SK-N-SH (cell line): ENCODE results near the gene ARGLU1. TPM values are rescaled to one million over a fixed set of nuclear protein-coding genes. Genes with fewer than 3 reads are reported as not detected.

ENCODE experiments used
- CTCF ChIA-PET: fragments of 300-600, 350-600 bp; formaldehyde crosslinking; extraction: SDS; loops from one replicate; lab custom pipeline; 2021; lab: Yijun Ruan, JAX
- POLR2A ChIA-PET: fragments of 350-600 bp; sonication (Branson Sonifier 250); formaldehyde crosslinking; extraction: SDS; loops from one replicate; lab custom pipeline; 2020; ENCODE audit warnings: antibody characterized with exemption, inconsistent platforms; lab: Yijun Ruan, JAX
- DNase-seq: peaks from one replicate; pipeline ENCODE4 v3.0.0; 2012
- H2AFZ ChIP-seq: fragments of 200-600 bp; sonication (generic); 2 replicates; pipeline ENCODE4 v1.8.1; 2016; ENCODE audit warnings: antibody characterized with exemption, mild to moderate bottlenecking, low read depth
- H3F3A ChIP-seq: fragments of 200-600 bp; sonication (generic); replicated peaks from 2 replicates; pipeline ENCODE3; 2016; ENCODE audit warnings: antibody characterized with exemption, mild to moderate bottlenecking; ENCODE audit not compliant: insufficient read depth
- H3K27ac ChIP-seq, 2 experiments: fragments of 200-500 bp in 1 of 2; fragments of 200-600 bp in 1 of 2; sonication (Bioruptor generic) in 1 of 2; sonication (generic), shearing (Covaris generic) in 1 of 2; 2 replicates each; pipeline versions ENCODE4 v1.5.1 to v1.6.1; 2014 to 2016; ENCODE audit warnings: low read depth in 2 of 2, inconsistent platforms in 1 of 2, low read length in 1 of 2, mild to moderate bottlenecking in 1 of 2, mixed read lengths in 1 of 2
- H3K27me3 ChIP-seq: fragments of 200-600 bp; sonication (generic), shearing (Covaris generic); 2 replicates; pipeline ENCODE4 v1.6.1; 2016; ENCODE audit warnings: mixed run types; ENCODE audit not compliant: insufficient read depth
- H3K36me3 ChIP-seq, 2 experiments: fragments of 200-500 bp in 1 of 2; fragments of 200-600 bp in 1 of 2; sonication (Bioruptor generic) in 1 of 2; sonication (generic) in 1 of 2; replicated peaks in 1 of 2; 2 replicates each; pipeline versions ENCODE3 to v1.5.1; 2014 to 2016; ENCODE audit warnings: low read length in 1 of 2, mild to moderate bottlenecking in 1 of 2; ENCODE audit not compliant: insufficient read depth in 2 of 2, control insufficient read depth in 1 of 2
- H3K4me1 ChIP-seq, 2 experiments: fragments of 200-500 bp in 1 of 2; fragments of 200-600 bp in 1 of 2; sonication (Bioruptor generic) in 1 of 2; sonication (generic), shearing (Covaris generic) in 1 of 2; 2 replicates each; pipeline versions ENCODE4 v1.5.1 to v1.6.1; 2014 to 2016; ENCODE audit warnings: low read depth in 1 of 2, low read length in 1 of 2, mixed run types in 1 of 2; ENCODE audit not compliant: insufficient read depth in 2 of 2, control insufficient read depth in 1 of 2
- H3K4me2 ChIP-seq: fragments of 200-600 bp; sonication (generic), shearing (Covaris generic); 2 replicates; pipeline ENCODE4 v1.6.1; 2017; ENCODE audit warnings: mixed run types
- H3K4me3 ChIP-seq, 2 experiments: fragments of 200-500 bp in 1 of 2; fragments of 200-600 bp in 1 of 2; sonication (Bioruptor generic) in 1 of 2; sonication (generic), shearing (Covaris generic) in 1 of 2; 2 replicates each; pipeline versions ENCODE4 v1.5.1 to v1.8.1; 2014 to 2016; ENCODE audit warnings: low read depth in 2 of 2, inconsistent platforms in 1 of 2, low read length in 1 of 2, mild to moderate bottlenecking in 1 of 2, mixed read lengths in 1 of 2, moderate library complexity in 1 of 2
- H3K79me2 ChIP-seq: fragments of 200-600 bp; sonication (generic); 2 replicates; pipeline ENCODE4 v1.8.1; 2017; ENCODE audit warnings: mild to moderate bottlenecking; ENCODE audit not compliant: insufficient read depth
- H3K9ac ChIP-seq: fragments of 200-600 bp; sonication (generic); 2 replicates; pipeline ENCODE4 v1.6.1; 2017; ENCODE audit warnings: mixed run types
- H3K9me2 ChIP-seq: fragments of 200-600 bp; sonication (generic); 2 replicates; pipeline ENCODE4 v1.6.1; 2017; ENCODE audit warnings: mixed run types
- H3K9me3 ChIP-seq: fragments of 200-600 bp; sonication (generic); 2 replicates; pipeline ENCODE4 v1.6.1; 2017; ENCODE audit warnings: mixed run types, mild to moderate bottlenecking, moderate library complexity
- H4K20me1 ChIP-seq: fragments of 200-600 bp; sonication (generic); 2 replicates; pipeline ENCODE4 v1.6.1; 2017; ENCODE audit warnings: mild to moderate bottlenecking, mixed run types; ENCODE audit not compliant: insufficient read depth
- ELF1 ChIP-seq: IDR thresholded peaks from 2 replicates; pipeline ENCODE4 v1.4.0; 2012
- EP300 ChIP-seq, 2 experiments: IDR thresholded peaks; 2 replicates each; pipeline versions ENCODE4 v1.4.0 to v1.6.1; 2012; ENCODE audit warnings: borderline replicate concordance in 1 of 2, low read depth in 1 of 2, low read length in 1 of 2
- FOXM1 ChIP-seq: IDR thresholded peaks from 2 replicates; pipeline ENCODE4 v1.4.0; 2012; ENCODE audit warnings: low read depth, mild to moderate bottlenecking
- GABPA ChIP-seq: IDR thresholded peaks from 2 replicates; pipeline ENCODE4 v1.4.0; 2012; ENCODE audit warnings: low read depth, mild to moderate bottlenecking
- GATA2 ChIP-seq: sonication (generic); formaldehyde crosslinking; IDR thresholded peaks from 2 replicates; pipeline ENCODE4 v1.5.0; 2020; ENCODE audit warnings: mild to moderate bottlenecking, missing genetic modification reagents
- JUND ChIP-seq: IDR thresholded peaks from 2 replicates; pipeline ENCODE4 v1.4.0; 2012
- MEF2A ChIP-seq: IDR thresholded peaks from 2 replicates; pipeline ENCODE4 v1.4.0; 2012; ENCODE audit warnings: low read depth, borderline replicate concordance
- MXI1 ChIP-seq: IDR thresholded peaks from 2 replicates; pipeline ENCODE4 v1.6.1; 2012; ENCODE audit warnings: mild to moderate bottlenecking, low read depth, low read length, improper control_type of control experiment
- POLR2AphosphoS5 ChIP-seq: IDR thresholded peaks from 2 replicates; pipeline ENCODE4 v1.6.1; 2012; ENCODE audit warnings: low read depth, low read length
- RAD21 ChIP-seq: IDR thresholded peaks from 2 replicates; pipeline ENCODE4 v1.6.1; 2012; ENCODE audit warnings: mild to moderate bottlenecking, low read length
- RCOR1 ChIP-seq: fragments of 150-350 bp; IDR thresholded peaks from 2 replicates; pipeline ENCODE4 v1.6.1; 2017; ENCODE audit warnings: antibody characterized with exemption, low read length
- RXRA ChIP-seq: IDR thresholded peaks from 2 replicates; pipeline ENCODE4 v1.4.0; 2012; ENCODE audit warnings: low read depth, mild to moderate bottlenecking, borderline replicate concordance
- SMC3 ChIP-seq: IDR thresholded peaks from 2 replicates; pipeline ENCODE4 v1.6.1; 2012; ENCODE audit warnings: low read depth, low read length, improper control_type of control experiment
- TCF12 ChIP-seq: IDR thresholded peaks from 2 replicates; pipeline ENCODE4 v1.4.0; 2012
- TEAD4 ChIP-seq: IDR thresholded peaks from 2 replicates; pipeline ENCODE4 v1.4.0; 2012; ENCODE audit warnings: mild to moderate bottlenecking, borderline replicate concordance; ENCODE audit not compliant: insufficient read depth
- YY1 ChIP-seq: IDR thresholded peaks from 2 replicates; pipeline ENCODE4 v1.4.0; 2012; ENCODE audit warnings: low read depth, mild to moderate bottlenecking
- WGBS: methylation state at CpG from one replicate; pipeline ENCODE4 v1.1.6; 2017; ENCODE audit warnings: low lambda C conversion rate; 5-methylcytosine and 5-hydroxymethylcytosine counted together
- polyA plus RNA-seq, 3 experiments: library from polyadenylated mRNA; depleted of rRNA; stranded (reverse); fragments of >200 nt; gene quantifications; 2 replicates each; pipeline ENCODE4 v1.2.3, GENCODE V29; 2012
- TF ChIP-seq, protein P1 (sequence below): IDR thresholded peaks from 2 replicates; pipeline ENCODE4 v1.4.0; 2012; ENCODE audit warnings: low read depth, borderline replicate concordance
- TF ChIP-seq, protein P2 (sequence below): fragments of 150-350 bp; IDR thresholded peaks from 2 replicates; pipeline ENCODE4 v1.6.1; 2016; ENCODE audit warnings: mild to moderate bottlenecking, low read depth, low read length
- TF ChIP-seq, protein P3 (sequence below): fragments of 150-350 bp; IDR thresholded peaks from 2 replicates; pipeline ENCODE4 v1.6.1; 2017; ENCODE audit warnings: antibody characterized with exemption, low read length, low read depth, borderline replicate concordance
- TF ChIP-seq, protein P4 (sequence below): IDR thresholded peaks from 2 replicates; pipeline ENCODE4; 2012
- TF ChIP-seq, protein P5 (sequence below): IDR thresholded peaks from 2 replicates; pipeline ENCODE4 v1.4.0; 2012; ENCODE audit warnings: low read depth

Gene ARGLU1
- polyA plus RNA-seq, 1 of the 3 experiments (the other 2 are of a cell fraction) = 101 TPM

DNA sequence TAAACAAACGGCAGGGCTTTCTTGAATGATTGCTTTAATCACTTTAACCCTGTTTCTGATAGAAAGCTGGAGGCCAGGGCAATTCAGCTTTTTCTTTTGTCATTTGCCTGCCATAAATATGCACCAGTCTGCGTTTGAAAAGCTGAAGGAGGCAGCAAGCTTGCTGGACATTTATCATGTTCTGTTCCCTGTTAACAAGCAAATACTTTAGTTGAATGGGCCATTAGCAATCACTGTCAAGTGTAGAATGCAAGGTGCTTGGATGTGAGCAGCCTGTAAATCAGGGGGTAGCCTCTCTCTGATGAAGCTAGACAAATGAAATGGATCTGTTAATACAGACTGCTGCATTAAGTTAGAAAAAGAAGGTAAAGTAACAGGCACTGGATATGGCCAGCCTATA is 40.1 kb downstream of the ARGLU1 start:
- 73% methylated on average over 2 of the region's 2 CpGs for WGBS

DNA sequence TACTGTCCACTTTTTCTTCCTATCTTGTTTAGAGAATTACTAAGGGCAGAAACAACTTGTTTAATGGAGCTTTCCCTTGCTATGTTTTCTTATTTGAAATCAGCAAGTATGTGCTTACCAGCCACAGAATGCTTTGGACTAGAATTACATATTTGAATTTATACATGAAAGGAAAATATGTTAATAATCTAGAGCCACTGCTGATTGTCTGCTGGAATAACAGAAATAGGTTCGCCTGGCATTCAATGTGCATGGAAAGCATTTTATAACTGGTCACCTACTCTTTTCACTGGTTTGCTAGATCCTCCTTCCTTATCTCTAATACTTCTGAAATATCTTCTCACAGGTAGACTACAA is 40.5 kb downstream of the ARGLU1 start:
- H3K9me2 ChIP-seq = no peaks in the 10 kb centered on the region
- H3K4me2 ChIP-seq = no peak overlapping the region
- CTCF ChIA-PET = interaction anchor here (0.8 to 1.1 kb wide), 4 partner anchors 9 to 597 kb away, joined by 3 to 6 read pairs (median 3); no protein-coding TSS in a partner anchor
- TF ChIP-seq, protein P1, sequence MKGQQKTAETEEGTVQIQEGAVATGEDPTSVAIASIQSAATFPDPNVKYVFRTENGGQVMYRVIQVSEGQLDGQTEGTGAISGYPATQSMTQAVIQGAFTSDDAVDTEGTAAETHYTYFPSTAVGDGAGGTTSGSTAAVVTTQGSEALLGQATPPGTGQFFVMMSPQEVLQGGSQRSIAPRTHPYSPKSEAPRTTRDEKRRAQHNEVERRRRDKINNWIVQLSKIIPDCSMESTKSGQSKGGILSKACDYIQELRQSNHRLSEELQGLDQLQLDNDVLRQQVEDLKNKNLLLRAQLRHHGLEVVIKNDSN = no peak
- TF ChIP-seq MEF2A (no peak), GABPA (no peak), RCOR1 (no peak), FOXM1 (no peak), YY1 (no peak), GATA2 (no peak), JUND (no peak)
- TF ChIP-seq, protein P2, sequence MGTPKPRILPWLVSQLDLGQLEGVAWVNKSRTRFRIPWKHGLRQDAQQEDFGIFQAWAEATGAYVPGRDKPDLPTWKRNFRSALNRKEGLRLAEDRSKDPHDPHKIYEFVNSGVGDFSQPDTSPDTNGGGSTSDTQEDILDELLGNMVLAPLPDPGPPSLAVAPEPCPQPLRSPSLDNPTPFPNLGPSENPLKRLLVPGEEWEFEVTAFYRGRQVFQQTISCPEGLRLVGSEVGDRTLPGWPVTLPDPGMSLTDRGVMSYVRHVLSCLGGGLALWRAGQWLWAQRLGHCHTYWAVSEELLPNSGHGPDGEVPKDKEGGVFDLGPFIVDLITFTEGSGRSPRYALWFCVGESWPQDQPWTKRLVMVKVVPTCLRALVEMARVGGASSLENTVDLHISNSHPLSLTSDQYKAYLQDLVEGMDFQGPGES = no peak
- TF ChIP-seq, protein P3, sequence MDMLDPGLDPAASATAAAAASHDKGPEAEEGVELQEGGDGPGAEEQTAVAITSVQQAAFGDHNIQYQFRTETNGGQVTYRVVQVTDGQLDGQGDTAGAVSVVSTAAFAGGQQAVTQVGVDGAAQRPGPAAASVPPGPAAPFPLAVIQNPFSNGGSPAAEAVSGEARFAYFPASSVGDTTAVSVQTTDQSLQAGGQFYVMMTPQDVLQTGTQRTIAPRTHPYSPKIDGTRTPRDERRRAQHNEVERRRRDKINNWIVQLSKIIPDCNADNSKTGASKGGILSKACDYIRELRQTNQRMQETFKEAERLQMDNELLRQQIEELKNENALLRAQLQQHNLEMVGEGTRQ = no peak
- 86% methylated on average over 1 of the region's 1 CpG for WGBS
- H3K27ac ChIP-seq = no peak overlapping the region
- POLR2A ChIA-PET = no interaction called here
- no peak for DNase-seq
- H3K27me3 ChIP-seq = no peaks in the 10 kb centered on the region
- H3K9ac ChIP-seq = no peak overlapping the region
- H3K4me1 ChIP-seq = peaks cover 0 to 59% of the 10 kb centered on the region in 2 experiments; a peak in 2 of 4 replicates
- no peaks in the 10 kb centered on the region for H3K9me3 ChIP-seq
- no peaks in the 10 kb centered on the region for H4K20me1 ChIP-seq
- no peaks in the 10 kb centered on the region for H3F3A ChIP-seq
- no peak overlapping the region for H2AFZ ChIP-seq
- H3K4me3 ChIP-seq = no peak overlapping the region
- H3K79me2 ChIP-seq = peaks cover 26% of the 10 kb centered on the region; the same call in 1 of the 2 replicates
- no peaks in the 10 kb centered on the region for H3K36me3 ChIP-seq

More for the DNA sequence above, 40.1 kb downstream of the ARGLU1 start:
- H3F3A ChIP-seq = no peaks in the 10 kb centered on the region
- no peaks in the 10 kb centered on the region for H3K9me2 ChIP-seq
- H3K27me3 ChIP-seq = no peaks in the 10 kb centered on the region
- peaks cover 26% of the 10 kb centered on the region; the same call in 1 of the 2 replicates for H3K79me2 ChIP-seq
- ChIA-PET POLR2A (no interaction called here), CTCF (interaction anchor here (0.9 to 1.1 kb wide), 3 partner anchors 8 to 596 kb away, joined by 3 to 6 read pairs (median 3); no protein-coding TSS in a partner anchor)
- H3K4me2 ChIP-seq = no peak overlapping the region
- H3K27ac ChIP-seq = no peak overlapping the region
- DNase-seq = no peak
- no peaks in the 10 kb centered on the region for H4K20me1 ChIP-seq
- H3K4me1 ChIP-seq = peaks cover 0 to 56% of the 10 kb centered on the region in 2 experiments; a peak in 2 of 4 replicates
- no peak overlapping the region for H3K4me3 ChIP-seq
- TF ChIP-seq TCF12 = no peak
- TF ChIP-seq POLR2AphosphoS5 = no peak
- no peak for TF ChIP-seq TEAD4
- TF ChIP-seq RXRA = no peak
- no peak for TF ChIP-seq MXI1
- TF ChIP-seq ELF1 = no peak
- no peak for TF ChIP-seq SMC3
- TF ChIP-seq, protein P3 = no peak
- TF ChIP-seq, protein P4, sequence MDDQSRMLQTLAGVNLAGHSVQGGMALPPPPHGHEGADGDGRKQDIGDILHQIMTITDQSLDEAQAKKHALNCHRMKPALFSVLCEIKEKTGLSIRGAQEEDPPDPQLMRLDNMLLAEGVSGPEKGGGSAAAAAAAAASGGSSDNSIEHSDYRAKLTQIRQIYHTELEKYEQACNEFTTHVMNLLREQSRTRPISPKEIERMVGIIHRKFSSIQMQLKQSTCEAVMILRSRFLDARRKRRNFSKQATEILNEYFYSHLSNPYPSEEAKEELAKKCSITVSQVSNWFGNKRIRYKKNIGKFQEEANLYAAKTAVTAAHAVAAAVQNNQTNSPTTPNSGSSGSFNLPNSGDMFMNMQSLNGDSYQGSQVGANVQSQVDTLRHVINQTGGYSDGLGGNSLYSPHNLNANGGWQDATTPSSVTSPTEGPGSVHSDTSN = no peak
- TF ChIP-seq EP300 (IDR thresholded peaks at IDR 0.05; ENCODE audit: borderline replicate concordance in 1 of 2, low read depth in 1 of 2, low read length in 1 of 2) = no peak
- TF ChIP-seq, protein P5, sequence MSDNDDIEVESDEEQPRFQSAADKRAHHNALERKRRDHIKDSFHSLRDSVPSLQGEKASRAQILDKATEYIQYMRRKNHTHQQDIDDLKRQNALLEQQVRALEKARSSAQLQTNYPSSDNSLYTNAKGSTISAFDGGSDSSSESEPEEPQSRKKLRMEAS = no peak
- TF ChIP-seq RAD21 = no peak
- TF ChIP-seq YY1 = no peak
- TF ChIP-seq, protein P1 = no peak
- no peaks in the 10 kb centered on the region for H3K9me3 ChIP-seq
- H2AFZ ChIP-seq = no peak overlapping the region
- no peaks in the 10 kb centered on the region for H3K36me3 ChIP-seq
- no peak overlapping the region for H3K9ac ChIP-seq
